HG03280 (cell line): ENCODE measurements around the gene PYGM.

Experiments
- ATAC-seq: cut with Tn5 transposase; IDR thresholded peaks from one replicate; pipeline ENCODE4 v1.9.1; 2021; ENCODE audit warnings: mild to moderate bottlenecking, moderate library complexity; ENCODE audit not compliant: unreplicated experiment

PYGM gene

DNA sequence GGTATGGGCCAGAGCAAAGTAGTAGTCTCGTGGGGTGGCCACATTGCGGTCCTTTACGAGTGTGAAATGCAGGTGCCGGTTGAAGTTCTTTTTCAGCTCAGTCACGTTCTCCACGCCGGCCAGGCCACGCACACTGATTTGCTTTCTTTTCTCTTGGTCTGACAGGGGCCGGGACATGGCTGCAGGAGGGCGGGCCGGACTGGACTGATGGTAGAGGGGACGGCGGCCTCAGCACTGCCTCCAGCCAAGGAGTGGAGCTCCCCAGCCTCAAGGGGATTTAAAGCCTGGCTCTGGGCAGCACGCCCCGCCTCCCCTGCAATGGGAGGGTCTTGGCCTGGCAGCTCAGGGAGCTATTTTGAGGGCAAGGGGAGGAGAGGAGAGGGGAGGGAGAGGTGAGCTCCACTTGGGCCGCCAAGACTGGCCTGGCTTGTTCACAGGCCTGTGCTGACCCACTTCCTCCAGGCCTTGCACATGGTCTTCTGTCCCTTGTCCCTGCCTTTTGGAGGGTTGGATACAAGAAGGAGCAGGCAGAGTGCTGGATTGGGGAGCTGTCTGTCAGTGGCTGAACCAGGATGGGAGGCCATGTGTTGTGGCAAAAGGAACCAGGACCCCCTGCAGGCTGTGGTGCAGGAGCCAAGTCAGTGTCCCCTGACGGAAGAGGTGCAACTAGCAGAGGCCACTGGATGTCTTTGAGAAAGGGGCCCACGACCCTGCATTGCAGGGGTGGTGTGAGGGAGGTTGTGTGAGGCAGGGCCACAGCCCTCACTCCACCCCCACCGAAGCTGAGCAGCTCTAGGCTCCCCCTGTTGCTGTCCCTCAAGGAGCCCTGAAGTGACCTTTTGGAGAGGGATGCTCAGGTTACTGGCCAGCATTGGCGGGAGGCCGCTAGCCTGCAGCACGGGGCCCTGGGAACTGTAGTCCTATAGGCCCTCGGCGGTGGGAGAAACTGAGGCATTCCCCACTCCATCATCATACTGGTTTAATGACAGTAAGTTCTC is at the start of gene PYGM:
Gene PYGM, minus strand, starts transcription at position 253 of the 998 bp plus-strand sequence. Its CDS starts 76 bp downstream, at position 177.
- ATAC-seq, result no peak

DNA sequence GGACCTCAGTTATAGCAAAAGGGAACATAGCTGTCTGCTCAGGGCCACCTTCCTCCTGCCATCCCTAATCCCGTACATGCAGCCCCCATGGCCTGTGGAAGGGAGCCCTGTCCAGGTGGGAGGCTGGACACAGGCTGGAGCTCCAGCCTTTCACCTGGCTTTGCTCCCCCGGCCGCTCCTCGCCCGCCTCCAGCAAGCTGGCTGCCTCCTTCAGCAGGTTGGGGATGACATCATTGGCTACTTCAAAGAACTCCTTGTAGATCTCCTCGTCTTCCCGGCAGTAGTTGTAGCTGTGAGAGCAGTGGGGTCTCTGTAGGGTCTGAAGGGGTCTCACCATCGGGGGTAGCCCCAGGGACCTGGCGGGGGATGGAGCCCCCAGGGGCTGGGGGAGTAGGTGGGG is 45.7 kb upstream of the PYGM start:
- ATAC-seq, result no peak

DNA sequence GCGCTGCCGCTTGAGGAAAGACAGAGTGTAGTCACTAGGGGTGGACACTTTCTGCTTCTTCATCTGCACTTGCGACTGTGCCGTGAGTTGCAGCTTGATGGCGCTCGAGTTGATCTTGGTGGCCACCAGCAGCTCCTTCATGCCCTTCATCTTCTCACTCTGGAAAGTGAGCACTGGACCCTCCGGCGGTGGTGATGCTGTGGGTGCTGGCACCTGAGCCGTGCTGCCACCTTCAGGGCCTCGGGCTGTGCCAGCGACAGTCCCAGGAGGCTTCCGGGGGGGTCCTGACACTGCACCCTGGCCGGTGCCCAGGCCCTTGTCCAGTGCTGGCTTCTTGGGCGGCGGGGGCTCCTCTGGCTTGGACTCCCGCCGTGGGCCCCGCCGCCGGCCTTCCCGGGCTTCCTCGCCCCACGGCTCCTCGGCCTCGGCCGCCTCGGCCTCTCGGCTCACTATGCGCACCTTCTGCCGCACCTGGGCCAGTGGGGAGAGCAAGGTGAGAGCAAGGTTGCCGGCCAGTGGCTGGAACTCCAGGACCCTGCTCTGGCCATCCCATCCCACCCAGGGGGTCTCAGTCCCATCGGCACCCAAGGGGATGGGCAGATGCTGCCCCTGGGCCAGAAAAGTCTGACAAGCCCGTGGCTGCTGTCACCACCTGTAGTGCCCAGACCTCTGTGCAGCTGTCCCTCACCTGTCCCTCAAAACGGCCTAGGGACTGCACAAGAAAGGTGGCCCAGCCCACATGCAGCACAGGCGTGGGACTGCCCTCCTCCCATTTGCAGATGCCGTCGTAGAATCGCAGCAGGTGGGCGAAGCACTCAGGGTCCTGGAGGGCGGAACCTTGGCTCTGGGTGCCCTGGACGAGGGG is 44.8 kb upstream of the PYGM start:
- no peak for ATAC-seq

DNA sequence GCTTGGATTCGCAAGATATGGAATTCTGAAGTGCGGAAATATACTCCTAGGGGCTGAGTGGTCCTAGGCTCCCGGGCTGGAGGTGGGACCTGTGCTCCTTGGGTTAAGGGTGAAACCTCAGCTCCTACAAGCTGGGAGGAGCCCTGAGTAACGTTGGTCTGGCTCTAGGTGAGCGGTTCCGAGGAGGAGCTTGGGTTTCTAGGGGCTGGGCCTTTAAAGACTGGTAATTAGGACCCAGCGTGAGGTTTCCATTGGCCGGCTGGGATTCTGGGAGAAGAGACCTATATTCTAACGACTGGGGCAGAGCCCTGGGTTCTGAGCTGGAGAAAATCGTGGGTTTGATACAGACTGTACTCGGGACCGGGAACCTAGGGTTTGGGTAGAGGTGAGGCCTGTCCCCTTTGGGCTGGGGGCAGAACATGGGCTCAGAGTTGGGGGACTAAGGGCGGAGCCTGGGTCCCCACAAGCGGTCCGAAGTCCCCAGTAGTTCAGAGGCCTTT is 44.1 kb upstream of the PYGM start:
- ATAC-seq, result no peak

DNA sequence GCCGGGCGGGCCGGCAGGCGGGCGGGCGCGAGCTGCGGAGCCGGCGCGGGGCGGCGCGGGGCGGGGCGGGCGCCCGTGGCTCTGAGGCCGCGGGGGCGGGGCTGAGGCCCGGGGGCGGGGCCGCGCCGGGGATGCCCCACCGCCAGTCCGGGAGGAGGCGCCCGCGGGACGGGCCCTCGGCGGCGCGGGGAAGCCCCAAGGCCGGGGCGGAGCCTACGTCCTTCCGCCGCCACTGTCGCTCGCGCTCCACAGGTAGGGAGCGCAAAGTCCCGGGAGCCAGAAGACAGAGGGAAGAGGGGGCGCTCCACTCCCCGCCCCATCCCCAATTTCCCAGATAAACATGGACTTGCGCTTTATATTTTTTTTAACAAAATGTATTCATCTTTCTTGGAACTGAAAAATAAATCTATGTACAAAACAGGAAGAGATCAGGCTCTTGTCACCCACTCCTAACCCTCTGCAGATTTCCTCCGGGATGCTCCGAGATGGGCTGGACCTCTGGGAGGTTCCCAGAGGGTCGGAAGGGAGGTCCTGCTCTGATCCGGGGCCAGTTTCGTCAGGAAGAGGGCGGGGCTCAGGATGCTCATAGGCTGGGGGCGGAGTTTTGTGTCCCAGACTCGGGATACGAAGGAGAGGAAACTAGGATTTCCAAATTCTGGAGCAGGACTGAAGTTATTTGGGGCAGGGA is 43.5 kb upstream of the PYGM start, which contains the start of gene MAP4K2:
Gene MAP4K2, minus strand, starts transcription at position 57 of the 688 bp plus-strand sequence. CDS start 65 bp downstream, outside the sequence.
- ATAC-seq, result peak; percentile 74

DNA sequence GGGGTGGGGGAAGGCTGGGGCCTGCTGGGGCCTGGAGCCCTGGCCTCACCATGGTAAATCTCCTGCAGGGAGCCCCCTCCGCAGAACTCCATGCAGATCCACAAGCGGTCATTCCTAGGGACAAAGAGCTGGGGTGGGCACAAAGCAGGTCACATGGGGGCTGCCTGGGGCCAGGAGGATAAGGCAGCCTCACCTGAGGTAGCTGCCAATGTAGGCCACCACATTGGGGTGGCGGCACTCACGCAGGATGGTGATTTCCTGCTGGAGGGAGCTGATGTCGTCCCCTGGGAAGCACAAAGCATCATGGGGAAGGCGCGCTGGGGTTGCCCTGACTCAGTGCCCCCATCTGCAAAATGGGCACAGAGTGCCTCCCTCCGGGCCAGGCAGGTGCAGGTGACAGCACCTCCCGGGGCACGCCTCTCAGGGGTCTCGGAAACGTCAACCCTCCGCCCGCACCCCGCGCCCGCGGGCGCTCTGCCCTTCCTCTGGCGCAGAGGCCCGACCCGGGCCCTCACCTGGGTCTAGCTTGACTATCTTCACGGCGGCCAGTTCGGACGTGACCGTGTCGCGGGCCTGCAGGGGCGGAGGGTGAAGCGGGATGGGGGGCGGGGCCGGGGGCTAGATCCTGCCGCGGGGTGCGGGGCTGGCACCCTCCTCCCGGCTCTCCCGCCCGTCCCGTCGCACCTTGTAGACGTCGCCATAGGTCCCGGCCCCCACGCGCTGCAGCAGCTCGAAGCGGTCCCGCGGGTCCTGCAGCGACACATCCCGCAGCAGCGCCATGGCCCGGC is 42.8 kb upstream of the PYGM start:
- peak; percentile 4 for ATAC-seq

DNA sequence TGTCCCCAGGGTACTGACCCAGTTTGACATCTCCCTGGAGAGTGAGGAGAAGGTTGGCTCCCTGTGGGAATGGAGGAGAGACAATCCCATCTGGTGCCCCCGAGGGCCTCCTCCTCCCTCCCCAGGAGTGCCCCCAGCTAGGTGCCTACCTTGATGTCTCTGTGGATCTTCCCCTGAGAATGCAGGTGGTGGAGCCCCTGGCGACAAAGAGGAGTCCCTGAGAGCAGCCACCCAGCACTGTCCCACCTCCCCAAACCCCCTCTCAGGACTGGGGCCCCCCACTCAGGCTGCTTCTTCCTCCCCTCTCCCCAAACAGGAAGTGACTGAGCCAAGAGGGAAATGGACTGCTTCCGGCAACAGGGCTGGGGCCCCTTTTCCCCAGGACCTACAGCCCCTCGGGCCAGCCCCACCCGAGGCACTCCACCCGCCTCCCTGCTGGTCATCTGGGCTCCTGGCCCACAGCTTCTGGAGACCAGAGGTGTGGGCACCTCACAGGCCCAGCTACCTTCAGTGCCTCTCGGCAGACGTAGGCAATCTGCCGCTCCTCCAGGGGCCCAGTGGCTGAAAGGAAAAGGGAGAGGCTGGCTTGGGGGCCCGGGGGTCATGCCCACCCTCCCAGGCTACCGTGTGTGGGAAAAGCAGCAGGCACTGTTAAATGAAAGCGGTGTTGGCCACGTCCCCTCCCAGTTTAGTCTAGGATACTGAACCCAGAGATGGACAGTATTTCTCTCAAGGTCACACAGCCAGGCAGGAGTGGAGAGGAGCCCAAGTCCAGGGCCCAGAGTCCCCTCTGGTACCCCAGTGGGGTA is 42.0 kb upstream of the PYGM start:
- ATAC-seq, result no peak

DNA sequence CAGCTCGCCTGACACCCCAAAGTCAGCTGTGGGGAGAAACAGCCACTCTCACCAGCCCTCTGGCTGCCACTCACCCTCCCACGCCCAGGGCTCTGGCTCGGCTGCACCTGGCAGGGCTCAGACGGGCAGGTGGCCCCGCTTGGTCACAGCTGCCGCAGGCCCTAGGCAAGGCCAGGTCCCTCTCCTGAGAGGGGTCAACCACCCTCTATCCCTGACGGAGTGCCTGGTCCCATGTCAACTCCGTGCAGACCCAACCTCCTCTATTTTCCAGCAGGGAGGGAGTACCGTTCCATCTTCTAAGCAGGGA is 41.3 kb upstream of the PYGM start:
- no peak for ATAC-seq

DNA sequence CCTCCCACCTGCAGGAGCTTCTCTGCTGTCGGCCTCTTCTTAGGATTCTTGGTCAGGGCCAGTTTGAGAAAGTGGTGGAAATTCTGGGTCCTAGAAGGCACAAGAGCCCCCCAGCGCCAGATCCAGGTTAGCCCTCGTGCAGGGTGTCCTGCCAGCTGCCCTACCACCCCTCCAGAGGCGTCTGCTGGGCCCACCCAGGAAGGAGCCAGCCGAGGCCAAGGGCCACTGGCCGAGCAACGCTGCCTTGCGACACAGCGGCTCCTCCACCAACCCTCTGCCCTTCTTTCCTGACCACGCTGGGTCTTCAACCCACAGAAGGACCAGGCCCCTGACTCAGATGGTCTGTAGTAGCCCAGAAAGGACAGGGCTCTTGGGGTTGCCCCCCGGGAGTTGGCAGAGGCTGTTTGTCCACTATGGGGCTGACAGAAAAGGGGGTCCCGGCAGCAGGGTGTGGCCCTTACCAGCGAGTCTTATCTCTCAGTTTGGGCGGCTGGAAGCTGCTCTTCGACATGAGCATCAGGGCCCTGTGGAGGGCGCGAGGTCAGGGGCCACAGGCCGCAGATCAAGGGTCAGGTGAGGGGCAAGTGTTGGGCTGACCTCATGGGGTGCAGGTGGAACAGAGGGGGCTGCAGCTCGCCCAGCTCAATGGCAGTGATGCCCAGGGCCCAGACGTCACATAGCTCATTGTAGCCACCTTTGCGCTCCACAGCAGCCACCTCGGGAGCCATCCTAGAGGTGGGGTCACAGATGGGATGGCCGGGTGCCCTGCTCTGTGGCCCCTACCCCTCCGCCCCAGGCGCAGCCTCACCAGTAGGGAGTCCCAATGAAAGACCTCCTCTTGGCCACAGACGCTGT is 40.8 kb upstream of the PYGM start:
- ATAC-seq, result no peak

DNA sequence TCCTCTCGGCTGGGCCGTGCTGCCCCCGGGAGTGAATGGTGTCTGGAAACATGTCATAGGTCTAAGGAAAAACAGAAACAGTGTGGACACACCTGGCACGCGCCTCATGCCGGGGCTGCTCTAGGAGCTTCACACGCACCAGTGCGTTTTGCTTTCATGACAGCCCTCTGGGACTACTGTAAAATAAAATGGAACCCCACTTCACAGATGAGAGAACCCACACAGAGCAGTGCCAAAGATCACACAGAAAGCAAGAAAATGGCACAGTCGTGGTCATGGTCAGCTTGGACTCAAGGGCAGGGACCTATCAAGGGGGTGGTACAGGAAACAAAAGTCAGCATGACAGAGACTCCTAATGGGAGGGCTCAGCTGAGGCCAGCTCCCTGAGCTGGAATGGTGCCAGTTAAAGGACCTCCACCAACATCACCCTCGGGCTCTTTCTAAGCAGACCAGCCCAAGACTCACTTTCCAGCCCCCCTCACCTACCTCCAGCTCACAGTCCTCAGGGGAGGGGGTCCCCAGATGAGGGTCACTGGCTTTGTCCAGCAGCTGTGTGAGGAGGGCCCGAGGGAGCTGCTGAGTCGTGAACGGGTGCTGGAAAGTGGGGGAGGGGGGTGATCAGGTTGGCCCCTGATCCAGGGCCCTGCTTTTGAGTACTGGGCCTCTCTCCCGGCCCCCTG is 40.0 kb upstream of the PYGM start:
- no peak for ATAC-seq

DNA sequence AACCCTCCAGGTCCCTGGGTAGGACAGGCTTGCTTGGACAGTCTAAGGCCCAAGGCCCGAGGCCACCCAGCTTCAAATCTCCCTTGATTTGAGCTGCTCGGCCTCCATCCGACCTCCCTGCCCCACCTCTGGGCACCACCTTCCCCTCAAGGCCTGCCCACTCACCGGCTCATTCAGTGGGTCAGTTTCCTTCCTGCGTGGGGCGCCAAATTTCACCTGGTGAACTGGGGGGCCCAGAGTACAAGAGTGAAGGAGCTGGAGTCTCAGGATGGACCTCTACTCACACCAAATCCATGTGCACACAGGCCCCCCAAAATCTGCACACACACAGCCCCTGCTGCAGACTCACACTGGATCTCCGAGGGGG is 39.5 kb upstream of the PYGM start:
- no peak for ATAC-seq

DNA sequence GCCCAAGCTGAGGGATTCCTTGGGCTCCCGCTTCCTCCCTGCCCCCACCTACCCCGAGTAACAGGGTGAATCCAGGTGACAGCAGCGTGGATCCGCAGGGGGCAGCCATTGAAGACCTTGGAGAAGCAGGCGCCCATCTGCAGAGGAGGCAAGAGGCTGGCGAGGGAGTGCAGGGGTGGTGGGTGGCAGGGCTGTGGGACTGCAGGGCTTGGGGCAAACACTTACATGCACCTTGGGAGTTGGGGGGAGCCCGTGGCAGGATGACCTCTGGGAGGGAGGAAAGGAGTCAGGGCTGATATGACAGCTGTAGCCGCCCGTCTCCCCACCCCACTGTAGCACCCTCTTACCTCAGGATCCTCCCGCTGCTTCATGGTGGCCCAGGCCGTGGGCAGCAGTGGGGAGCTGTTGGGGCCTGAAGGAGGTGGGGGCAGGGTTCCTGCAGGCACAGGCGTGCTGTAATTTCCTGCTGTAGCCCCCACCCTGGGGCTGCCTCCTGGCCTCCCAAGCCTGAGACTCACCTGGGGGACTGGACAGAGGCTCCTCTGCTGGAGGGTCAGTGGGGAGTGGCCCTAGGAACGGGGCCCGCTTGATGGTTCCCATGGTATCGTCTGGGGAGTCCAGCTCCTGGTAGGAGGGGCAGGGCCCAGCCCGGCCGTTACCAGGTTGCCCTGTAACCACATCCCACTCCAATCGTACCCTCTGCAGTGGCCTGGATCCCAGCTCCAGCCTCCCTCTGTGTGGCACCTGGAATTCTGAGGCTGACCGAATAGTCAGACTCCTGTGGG is 37.2 kb upstream of the PYGM start:
- ATAC-seq, result no peak

DNA sequence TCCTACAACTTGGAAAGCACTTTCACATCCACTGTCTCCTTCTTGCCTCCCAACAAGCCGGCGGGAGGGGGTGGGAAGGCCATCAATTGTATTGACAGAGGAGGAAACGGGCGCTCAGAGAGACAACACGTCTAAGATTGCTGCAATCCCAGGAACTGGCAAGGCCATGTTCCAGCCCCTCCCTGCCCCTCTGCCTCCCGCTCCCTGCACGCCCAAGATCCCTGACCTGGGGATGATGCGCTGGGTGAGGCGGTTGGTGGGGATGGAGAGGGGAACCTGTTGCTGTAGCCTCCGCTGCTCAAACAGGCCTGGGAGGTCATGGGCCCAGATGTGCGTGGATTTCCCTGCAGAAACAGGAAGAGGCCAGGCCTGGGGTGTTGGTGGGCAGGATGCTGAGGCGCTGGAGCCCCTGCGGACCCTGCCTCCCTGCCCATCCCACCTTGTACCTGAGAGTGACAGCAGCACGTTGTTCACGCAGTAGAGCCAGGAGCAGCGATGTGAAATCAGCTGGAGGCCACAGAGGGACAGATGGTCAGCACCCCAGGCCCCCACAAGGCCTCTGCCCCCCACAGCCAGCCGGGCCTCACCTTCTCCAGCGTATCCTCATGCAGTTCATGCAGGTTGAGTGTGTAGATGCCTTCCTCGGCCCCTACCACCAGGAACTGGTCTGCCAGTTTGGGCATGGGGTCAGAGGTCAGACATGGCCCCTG is 36.4 kb upstream of the PYGM start:
- no peak for ATAC-seq

DNA sequence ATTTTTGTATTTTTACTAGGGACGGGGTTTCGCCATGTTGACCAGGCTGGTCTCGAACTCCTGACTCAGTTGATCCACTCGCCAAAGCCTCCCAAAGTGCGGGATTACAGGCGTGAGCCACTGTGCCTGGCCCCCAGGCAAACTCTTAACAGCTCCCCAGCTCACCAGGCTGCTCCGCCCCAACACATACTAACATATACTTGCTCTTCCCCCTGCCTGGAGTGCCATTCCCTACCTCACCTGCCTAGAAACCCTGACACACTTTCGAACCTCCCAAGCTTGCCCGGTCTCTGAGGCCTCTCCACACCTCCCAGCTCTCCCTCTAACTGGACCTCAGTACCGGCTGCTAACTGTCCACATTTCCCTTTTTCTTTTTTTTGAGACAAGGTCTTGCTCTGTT is 34.8 kb upstream of the PYGM start:
- ATAC-seq, result no peak

DNA sequence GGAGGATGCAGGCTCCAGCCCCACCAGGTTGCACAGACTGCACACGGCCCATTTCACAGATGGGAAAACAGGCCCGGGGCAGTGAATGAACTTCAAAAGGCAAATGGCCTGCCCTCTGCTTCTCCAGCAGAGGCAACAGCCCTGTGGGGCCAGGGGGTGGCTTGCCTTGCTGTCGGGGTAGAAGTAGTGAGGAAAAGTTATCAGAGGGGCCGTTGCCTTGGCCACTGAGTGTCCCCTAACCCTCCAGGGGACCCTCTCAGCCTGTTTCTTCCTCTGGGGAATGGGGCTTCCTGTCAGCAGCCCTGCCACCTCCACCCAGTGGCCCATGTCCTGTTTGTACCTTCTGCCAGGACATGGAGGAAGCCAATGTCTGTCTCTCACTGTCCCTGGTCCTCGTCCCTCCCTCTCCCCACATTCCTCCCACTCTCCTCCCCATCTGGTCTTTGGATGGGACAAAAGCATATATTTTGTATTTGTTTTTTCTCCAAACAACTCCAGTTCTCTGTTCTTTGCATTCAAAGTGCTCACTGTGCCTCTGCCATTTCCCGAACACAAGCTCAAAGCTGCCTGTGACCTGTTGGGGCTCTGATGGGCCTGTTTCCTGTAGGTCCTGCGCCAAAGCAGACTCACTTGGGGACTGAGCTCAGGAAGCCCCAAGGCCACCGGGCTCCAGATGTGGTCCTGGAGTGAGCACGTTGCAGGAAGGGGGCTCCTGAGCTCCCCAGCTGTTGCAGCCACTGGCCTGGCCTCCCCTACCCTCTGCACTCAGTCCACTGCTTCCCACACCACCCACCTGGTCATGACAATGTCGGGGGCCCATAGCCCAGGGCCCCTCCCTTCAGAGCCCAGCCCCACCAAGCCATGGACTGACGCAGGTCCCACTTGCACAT is 33.7 kb upstream of the PYGM start:
- no peak for ATAC-seq

DNA sequence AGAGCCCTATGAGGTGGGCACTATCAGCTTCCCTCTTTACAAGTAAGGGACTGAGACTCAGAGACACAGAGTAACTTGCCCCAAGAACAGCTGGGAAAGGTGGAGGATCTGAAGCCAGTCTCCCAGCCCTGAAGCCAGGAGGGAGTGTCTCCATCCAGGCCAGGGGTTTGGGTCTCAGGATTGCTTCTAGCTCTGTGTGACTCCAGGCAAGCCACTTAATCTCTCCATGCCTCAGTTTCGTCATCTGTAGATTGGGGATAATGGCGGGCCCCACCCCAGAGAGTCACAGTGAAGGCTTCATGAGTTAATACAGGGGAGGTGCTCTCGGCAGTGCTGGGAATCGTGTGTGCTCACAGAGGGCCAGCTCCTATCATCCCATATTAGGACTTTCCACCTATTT is 32.7 kb upstream of the PYGM start:
- ATAC-seq, result no peak
